Measurements from ENCODE around the gene PAPLN. TPM values are rescaled to one million over a fixed set of nuclear protein-coding genes. Genes with fewer than 3 reads are reported as not detected.

PAPLN gene
- total RNA-seq, 1 donor = 0.31 TPM

DNA sequence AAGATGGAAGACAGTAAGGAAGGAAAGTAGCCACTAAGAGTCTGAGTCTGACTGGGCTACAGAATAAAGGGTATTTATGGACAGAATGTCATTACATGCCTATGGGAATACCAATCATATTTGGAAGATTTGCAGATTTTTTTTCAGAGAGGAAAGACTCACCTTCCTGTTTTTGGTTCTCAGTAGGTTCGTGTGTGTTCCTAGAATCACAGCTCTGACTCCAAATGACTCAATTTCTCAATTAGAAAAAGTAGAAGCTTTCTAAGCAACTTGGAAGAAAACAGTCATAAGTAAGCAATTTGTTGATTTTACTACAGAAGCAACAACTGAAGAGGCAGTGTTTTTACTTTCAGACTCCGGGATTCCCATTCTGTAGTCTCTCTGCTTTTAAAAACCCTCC lies 15.4 kb upstream of the PAPLN start:
- no peaks in the 10 kb centered on the region for H3K4me1 ChIP-seq (ENCODE audit: insufficient read depth, low read length)

DNA sequence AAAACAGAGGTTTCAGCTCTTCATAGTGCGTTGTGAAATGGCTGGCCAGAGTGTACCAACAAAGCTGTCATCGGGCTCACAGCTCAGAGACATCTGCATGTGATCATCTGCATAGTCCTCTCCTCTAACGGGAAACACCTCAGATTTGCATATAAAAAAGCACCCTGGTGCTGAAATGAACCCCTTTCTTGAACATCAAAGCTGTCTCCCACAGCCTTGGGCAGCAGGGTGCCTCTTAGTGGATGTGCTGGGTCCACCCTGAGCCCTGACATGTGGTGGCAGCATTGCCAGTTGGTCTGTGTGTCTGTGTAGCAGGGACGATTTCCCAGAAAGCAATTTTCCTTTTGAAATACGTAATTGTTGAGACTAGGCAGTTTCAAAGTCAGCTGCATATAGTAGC lies 14.3 kb upstream of the PAPLN start:
- Histone ChIP-seq H3K9me3 (ENCODE audit: low read depth, low read length) (no peaks in the 10 kb centered on the region), H3K27me3 (ENCODE audit: insufficient read depth, low read length) (no peaks in the 10 kb centered on the region), H3K4me1 (ENCODE audit: insufficient read depth, low read length) (no peaks in the 10 kb centered on the region), H3K4me3 (ENCODE audit: low read length) (no peak overlapping the region)

More for the DNA sequence above, 15.4 kb upstream of the PAPLN start:
- Histone ChIP-seq H3K9me3 (ENCODE audit: low read depth, low read length) (no peaks in the 10 kb centered on the region), H3K27me3 (ENCODE audit: insufficient read depth, low read length) (no peaks in the 10 kb centered on the region), H3K4me3 (ENCODE audit: low read length) (no peak overlapping the region)

GRCh38 chr14:73225496-73225895 lies 11.8 kb upstream of the PAPLN start:
- Histone ChIP-seq H3K4me3 (ENCODE audit: low read length) (no peak overlapping the region), H3K27me3 (ENCODE audit: insufficient read depth, low read length) (no peaks in the 10 kb centered on the region), H3K4me1 (ENCODE audit: insufficient read depth, low read length) (no peaks in the 10 kb centered on the region), H3K9me3 (ENCODE audit: low read depth, low read length) (no peaks in the 10 kb centered on the region)

DNA sequence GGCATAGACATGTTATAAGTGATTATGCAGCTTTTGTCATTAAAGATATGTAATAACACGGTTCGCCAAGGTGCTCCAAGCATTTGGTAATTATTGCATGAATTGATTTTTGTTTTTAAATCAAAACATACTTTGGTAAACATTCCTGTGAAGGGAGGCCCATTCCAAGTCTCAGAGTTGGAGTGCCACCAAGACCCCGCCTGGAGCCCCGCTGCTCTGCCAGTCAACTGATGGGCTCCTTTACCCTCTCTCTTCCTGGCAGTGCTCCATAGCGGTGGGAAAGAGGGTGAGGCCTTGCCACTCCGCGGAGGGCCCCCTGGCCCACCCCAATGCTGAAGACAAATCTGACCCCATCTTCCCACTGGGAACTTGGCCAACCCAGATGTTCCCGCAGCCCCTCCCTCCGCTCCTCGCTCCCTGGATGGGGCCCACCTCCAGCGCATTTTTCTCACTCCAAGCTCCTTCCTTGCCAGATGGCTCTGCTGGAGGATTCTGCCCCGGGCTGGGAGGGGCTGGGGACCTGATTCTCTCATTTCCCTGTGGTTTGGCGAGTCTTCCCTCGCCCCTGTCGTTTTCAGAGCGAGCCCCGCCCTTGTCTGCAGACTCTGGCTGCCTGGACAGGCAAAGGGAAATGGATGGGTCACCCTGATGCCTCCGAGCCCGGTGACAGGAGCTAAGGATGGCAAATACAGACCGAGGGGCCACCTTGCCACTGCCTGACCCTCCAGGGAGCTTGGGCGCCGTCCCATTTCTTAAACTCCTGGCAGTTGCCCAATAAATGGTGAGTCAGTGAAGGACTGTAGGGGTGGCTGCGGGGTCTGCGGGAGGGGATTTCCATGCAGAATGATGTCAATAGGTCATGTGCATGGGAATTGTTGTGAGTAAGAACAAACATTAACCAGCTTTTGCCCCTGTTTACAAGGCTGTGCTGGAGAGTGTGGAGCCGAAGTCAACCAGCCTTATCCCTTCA lies 9.2 kb upstream of the PAPLN start:
- Histone ChIP-seq H3K27me3 (ENCODE audit: insufficient read depth, low read length) (peaks cover 3% of the 10 kb centered on the region), H3K4me3 (ENCODE audit: low read length) (no peak overlapping the region), H3K4me1 (ENCODE audit: insufficient read depth, low read length) (no peaks in the 10 kb centered on the region), H3K9me3 (ENCODE audit: low read depth, low read length) (no peaks in the 10 kb centered on the region)

DNA sequence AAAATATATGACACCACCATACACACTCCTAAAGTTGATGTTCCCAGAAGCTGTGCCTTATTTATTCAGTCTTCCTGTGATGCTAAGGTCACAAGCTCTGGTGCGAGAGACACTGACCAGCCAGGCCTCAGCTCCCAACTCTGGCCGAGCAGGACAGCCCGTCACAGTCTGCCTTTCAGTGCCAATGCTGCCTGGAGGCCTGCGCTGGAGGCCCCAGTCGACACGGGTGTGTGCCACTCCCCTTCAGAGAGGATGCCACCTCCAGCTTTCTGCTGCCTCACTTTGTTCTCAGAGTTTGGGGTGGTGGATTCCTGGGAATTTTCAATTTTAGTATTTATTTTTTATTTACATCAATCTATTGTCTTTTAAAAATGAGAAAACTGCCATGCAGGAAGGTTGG lies 7.3 kb upstream of the PAPLN start:
- H3K27me3 ChIP-seq (ENCODE audit: insufficient read depth, low read length) = peaks cover 15% of the 10 kb centered on the region
- no peaks in the 10 kb centered on the region for H3K4me1 ChIP-seq (ENCODE audit: insufficient read depth, low read length)
- H3K4me3 ChIP-seq (ENCODE audit: low read length) = no peak overlapping the region
- no peaks in the 10 kb centered on the region for H3K9me3 ChIP-seq (ENCODE audit: low read depth, low read length)

DNA sequence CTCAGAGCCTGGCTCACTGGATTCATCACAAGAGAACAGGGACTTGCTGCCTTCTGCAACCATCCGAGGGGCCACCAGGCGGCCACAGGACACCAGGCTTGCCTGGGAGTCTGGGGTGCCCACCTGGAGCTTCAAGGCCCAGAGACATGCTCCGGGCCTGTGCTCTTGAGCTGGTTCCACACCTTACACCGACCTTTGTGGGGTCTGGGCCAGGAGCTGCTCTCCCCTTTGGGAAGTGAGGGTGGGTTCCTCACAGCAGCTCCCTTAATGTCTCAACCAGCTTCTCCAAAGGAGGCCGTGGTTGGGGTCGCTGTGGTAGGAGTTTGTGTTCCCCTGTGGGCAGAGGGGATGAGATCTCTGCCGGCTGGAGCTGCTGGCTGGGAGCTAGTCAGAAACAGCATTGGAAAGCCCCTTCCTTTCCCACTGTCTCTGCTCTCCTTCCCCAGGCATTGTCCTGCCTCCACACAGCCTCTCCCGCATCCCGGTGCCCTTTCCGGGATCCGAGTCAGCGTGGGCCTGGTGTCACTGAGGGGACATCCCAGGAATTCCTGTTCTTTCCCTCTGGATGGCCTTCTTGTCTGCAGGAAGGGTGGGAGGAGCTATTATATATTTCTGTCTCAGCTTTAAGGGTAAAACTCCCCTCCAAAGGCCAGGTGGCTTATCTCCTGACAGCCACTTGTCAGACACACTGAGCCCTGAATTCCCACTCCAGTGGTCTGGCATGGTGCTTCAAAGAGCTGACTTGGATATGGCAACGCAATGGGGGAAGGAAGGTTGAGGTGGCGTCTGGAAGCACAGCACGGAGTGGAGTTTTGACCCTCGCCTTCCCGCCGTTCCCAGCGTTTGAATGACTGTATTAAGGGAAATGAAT lies 5.1 kb upstream of the PAPLN start:
- Histone ChIP-seq H3K9me3 (ENCODE audit: low read depth, low read length) (no peaks in the 10 kb centered on the region), H3K4me1 (ENCODE audit: insufficient read depth, low read length) (peaks cover 6% of the 10 kb centered on the region), H3K27me3 (ENCODE audit: insufficient read depth, low read length) (peaks cover 36% of the 10 kb centered on the region), H3K4me3 (ENCODE audit: low read length) (no peak overlapping the region)

DNA sequence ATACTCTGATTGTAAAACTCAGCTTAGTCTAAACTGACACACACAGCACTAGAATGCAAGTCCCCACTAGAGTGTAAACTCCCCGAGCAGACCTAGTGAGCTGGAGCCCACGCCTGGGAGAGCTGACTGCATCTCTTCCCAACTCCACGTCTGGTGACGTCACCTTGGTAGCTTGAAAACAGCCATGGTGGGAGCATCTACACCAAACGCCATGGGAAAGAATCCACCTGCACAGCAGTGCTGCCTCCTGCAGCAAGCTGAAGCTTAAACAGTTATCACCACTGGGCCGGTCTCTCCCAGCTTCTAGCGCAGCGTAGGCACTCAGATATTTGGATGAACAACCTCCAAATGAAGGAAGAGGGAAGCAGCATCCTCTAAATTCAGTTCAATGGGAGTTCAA lies 4.3 kb upstream of the PAPLN start:
- H3K27me3 ChIP-seq (ENCODE audit: insufficient read depth, low read length) = peaks cover 40% of the 10 kb centered on the region
- no peaks in the 10 kb centered on the region for H3K9me3 ChIP-seq (ENCODE audit: low read depth, low read length)
- H3K4me3 ChIP-seq (ENCODE audit: low read length) = no peak overlapping the region
- peaks cover 12% of the 10 kb centered on the region for H3K4me1 ChIP-seq (ENCODE audit: insufficient read depth, low read length)

DNA sequence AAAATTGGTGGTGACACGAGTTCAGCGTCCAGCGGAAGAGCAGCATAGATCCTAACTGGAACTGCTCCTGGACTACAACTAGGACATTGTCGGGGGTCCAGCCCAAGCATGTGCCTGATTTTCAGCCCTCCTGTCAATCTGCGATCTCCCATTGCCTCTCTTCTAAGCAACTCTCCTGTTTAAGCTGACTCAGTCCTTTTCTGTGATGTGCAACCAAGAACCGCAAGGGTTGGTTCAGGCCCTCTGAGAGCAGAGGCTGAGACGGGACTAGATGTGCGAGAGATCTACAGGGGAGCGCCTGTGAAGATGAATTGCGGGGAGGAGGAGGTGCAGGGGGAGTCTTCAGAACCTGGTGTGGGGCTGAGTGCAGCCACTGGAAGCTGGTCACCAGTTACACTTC lies 3.7 kb upstream of the PAPLN start:
- no peaks in the 10 kb centered on the region for H3K9me3 ChIP-seq (ENCODE audit: low read depth, low read length)
- H3K27me3 ChIP-seq (ENCODE audit: insufficient read depth, low read length) = peaks cover 46% of the 10 kb centered on the region
- H3K4me3 ChIP-seq (ENCODE audit: low read length) = no peak overlapping the region
- peaks cover 18% of the 10 kb centered on the region for H3K4me1 ChIP-seq (ENCODE audit: insufficient read depth, low read length)

- H3K27me3 ChIP-seq (ENCODE audit: insufficient read depth, low read length) = peaks cover 51% of the 10 kb centered on the region
- H3K9me3 ChIP-seq (ENCODE audit: low read depth, low read length) = no peaks in the 10 kb centered on the region
- H3K4me1 ChIP-seq (ENCODE audit: insufficient read depth, low read length) = peaks cover 18% of the 10 kb centered on the region
- H3K4me3 ChIP-seq (ENCODE audit: low read length) = no peak overlapping the region
These were observed 3.3 kb upstream of the PAPLN start for GRCh38 chr14:73234029-73234428.

- Histone ChIP-seq H3K9me3 (ENCODE audit: low read depth, low read length) (no peaks in the 10 kb centered on the region), H3K4me1 (ENCODE audit: insufficient read depth, low read length) (peaks cover 23% of the 10 kb centered on the region), H3K27me3 (ENCODE audit: insufficient read depth, low read length) (peaks cover 58% of the 10 kb centered on the region), H3K4me3 (ENCODE audit: low read length) (no peak overlapping the region)
These were observed 2.5 kb upstream of the PAPLN start for GRCh38 chr14:73234586-73235394.

- H3K4me1 ChIP-seq (ENCODE audit: insufficient read depth, low read length) = peaks cover 32% of the 10 kb centered on the region
- H3K27me3 ChIP-seq (ENCODE audit: insufficient read depth, low read length) = peaks cover 65% of the 10 kb centered on the region
- H3K4me3 ChIP-seq (ENCODE audit: low read length) = no peak overlapping the region
- no peaks in the 10 kb centered on the region for H3K9me3 ChIP-seq (ENCODE audit: low read depth, low read length)
These were observed 1.7 kb upstream of the PAPLN start for GRCh38 chr14:73235531-73236155.

- Histone ChIP-seq H3K27me3 (ENCODE audit: insufficient read depth, low read length) (peaks cover 65% of the 10 kb centered on the region), H3K4me3 (ENCODE audit: low read length) (no peak overlapping the region), H3K4me1 (ENCODE audit: insufficient read depth, low read length) (peaks cover 37% of the 10 kb centered on the region), H3K9me3 (ENCODE audit: low read depth, low read length) (no peaks in the 10 kb centered on the region)
These were observed 1.1 kb upstream of the PAPLN start for GRCh38 chr14:73236157-73236556.

DNA sequence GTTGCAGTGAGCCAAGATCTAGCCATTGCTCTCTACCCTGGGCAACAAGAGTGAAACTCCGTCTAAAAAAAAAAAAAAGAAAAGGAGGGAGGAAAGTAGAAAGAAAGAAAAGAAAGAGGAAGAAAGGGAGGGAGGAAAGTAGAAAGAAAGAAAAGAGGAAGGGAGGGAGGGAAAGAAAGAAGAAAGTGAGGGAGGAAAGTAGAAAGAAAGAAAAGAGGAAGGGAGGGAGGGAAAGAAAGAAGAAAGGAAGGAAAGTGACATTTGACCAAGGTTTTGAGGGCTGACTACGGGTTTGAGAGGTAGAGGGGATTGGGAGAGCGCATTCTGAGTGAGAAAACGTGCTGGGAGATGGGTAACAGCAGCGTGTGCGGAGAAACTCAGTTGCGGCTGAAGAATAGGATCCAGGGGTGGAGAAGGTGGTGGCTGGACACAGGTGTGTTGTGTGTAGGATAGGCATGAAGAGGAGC lies 521 bp upstream of the PAPLN start:
- Histone ChIP-seq H3K27me3 (ENCODE audit: insufficient read depth, low read length) (peaks cover 65% of the 10 kb centered on the region), H3K4me1 (ENCODE audit: insufficient read depth, low read length) (peaks cover 43% of the 10 kb centered on the region), H3K9me3 (ENCODE audit: low read depth, low read length) (no peaks in the 10 kb centered on the region), H3K4me3 (ENCODE audit: low read length) (no peak overlapping the region)

DNA sequence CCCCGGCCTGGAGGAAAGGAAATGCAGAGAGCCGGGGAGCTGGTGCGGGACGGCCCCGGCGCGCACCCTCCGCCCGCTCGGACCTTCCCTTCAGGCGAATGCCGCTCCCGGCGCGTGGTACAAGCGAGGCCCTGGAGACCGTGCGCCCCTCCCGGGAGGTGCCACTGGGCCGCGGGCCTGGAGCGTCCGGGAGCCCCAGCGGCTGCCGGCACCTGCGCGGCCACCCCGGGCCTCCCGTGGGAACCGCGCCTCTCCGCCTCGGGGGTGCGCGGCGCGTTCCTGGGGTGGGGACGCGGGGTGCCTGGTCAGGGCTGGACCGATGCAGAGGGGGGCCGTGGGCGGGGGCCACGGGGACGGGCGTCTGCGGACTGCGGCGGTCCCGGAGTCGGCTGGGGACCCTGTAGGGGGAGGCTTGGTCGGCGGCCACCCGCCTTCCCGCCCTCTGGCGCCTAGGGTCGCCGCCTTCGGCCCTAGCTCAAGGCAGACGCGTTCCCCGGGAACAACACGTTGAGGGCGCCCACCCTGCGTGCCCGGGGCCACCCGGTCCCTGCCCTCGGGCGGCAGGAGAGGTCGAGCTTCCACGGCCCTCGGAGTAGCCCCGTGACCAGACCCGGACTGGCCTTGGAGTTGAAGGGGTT lies 599 bp downstream of the PAPLN start:
- Histone ChIP-seq H3K9me3 (ENCODE audit: low read depth, low read length) (no peaks in the 10 kb centered on the region), H3K27me3 (ENCODE audit: insufficient read depth, low read length) (peaks cover 61% of the 10 kb centered on the region), H3K4me1 (ENCODE audit: insufficient read depth, low read length) (peaks cover 47% of the 10 kb centered on the region), H3K4me3 (ENCODE audit: low read length) (no peak overlapping the region)

Data from mononuclear cell (primary cell).